ENCODE data around the gene RAPGEF2. TPM values are rescaled to one million over a fixed set of nuclear protein-coding genes. Genes with fewer than 3 reads are reported as not detected.

The RAPGEF2 gene
- total RNA-seq, 1 donor from 2014 or later = 38.9 TPM

DNA sequence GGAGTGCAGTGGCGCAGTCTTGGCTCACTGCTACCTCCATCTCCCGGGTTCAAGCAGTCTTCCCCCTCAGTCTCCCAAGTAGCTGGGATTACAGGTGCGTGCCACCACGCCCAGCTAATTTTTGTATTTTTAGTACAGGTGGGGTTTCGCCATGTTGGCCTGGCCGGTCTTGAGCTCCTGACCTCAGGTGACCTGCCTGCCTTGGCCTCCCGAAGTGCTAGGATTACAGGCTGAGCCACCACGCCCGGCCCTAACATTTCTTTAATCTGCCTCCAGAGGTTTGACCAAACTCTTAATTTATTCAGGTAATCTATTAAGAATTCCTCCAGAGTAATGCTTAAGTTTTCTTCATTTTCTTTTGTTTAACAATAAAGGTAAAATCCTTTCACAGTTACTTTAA, 171.0 kb downstream of the RAPGEF2 start:
- TF ChIP-seq, protein P1, sequence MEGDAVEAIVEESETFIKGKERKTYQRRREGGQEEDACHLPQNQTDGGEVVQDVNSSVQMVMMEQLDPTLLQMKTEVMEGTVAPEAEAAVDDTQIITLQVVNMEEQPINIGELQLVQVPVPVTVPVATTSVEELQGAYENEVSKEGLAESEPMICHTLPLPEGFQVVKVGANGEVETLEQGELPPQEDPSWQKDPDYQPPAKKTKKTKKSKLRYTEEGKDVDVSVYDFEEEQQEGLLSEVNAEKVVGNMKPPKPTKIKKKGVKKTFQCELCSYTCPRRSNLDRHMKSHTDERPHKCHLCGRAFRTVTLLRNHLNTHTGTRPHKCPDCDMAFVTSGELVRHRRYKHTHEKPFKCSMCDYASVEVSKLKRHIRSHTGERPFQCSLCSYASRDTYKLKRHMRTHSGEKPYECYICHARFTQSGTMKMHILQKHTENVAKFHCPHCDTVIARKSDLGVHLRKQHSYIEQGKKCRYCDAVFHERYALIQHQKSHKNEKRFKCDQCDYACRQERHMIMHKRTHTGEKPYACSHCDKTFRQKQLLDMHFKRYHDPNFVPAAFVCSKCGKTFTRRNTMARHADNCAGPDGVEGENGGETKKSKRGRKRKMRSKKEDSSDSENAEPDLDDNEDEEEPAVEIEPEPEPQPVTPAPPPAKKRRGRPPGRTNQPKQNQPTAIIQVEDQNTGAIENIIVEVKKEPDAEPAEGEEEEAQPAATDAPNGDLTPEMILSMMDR (conservative IDR thresholded peaks at IDR 0.05; ENCODE audit: low read depth, low read length) = no peak
- H3K4me3 ChIP-seq (ENCODE audit: low read depth, low read length) = no peak overlapping the region
- no peak for DNase-seq (ENCODE audit: low read depth)

DNA sequence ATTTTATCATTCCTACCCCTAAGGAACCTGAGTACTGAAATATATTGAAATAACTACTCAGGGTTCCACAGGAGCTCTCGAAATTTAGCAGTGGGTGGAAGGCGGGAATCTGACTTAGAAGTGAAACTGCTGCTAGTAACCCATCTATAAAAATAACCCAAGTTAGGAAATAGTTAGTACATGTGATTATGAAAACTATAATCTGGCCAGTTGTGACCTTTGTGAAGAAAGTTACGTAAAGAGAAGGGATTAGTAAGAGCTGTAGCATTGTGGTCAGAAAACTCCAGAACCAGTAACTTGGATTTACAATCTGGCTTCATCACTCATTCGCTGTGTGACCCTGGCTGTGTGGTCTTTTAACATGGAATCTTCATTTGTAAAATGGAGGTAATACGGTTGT, 175.5 kb downstream of the RAPGEF2 start:
- DNase-seq (ENCODE audit: low read depth) = no peak
- no peak overlapping the region for H3K4me3 ChIP-seq (ENCODE audit: low read depth, low read length)
- TF ChIP-seq, protein P1 (conservative IDR thresholded peaks at IDR 0.05; ENCODE audit: low read depth, low read length) = no peak

DNA sequence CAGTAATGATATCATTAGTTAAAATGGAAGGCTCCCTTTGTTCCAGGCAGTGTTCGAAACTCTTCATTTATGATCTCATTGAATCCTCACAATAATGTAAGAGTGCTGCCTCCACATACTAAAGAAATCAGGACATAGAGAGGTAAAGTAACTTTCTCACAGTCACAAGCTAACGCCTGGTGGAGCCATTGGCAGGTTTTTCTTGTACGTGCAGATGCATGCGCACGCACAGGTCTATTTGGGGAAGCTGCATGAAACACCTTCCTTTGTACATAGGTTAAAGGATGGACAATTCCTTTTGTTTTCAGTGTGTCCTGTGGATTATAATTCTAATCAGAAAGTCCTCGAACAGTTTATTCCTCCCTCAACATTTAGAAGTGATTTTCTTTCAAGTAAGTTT, 176.2 kb downstream of the RAPGEF2 start:
- TF ChIP-seq, protein P1 (conservative IDR thresholded peaks at IDR 0.05; ENCODE audit: low read depth, low read length) = no peak
- no peak overlapping the region for H3K4me3 ChIP-seq (ENCODE audit: low read depth, low read length)
- no peak for DNase-seq (ENCODE audit: low read depth)

DNA sequence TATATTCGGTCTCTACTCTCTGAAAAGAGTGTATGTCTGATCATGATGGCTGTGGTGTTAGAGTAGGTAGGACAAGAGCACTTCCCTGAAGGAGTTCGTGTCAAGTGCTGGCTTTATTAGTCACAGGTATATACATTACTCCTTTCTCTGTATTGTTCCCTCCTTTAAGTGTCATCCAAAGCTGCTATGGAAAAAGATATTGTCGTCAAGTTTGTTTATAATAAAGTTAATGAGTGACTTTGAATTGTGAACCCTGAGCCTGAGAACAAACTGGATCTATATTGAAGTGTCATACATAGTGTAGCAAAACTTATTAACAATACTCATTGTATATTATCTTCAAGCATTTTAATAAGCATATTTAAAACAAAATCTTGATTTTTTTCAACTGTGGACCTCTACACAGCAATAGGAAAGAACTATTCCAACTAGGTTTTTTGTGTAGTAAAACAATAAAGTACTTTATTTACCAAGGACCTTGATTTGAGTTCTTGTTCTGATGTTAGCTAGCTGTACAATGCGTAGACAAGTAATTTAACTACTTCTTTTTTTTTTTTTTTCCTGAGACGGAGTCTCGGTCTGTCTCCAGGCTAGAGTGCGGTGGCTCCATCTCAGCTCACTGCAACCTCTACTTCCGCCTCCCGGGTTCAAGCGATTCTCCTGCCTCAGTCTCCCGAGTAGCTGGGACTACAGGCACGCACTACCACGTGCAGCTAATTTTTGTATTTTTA, 177.7 kb downstream of the RAPGEF2 start:
- TF ChIP-seq, protein P1 (conservative IDR thresholded peaks at IDR 0.05; ENCODE audit: low read depth, low read length) = no peak
- DNase-seq (ENCODE audit: low read depth) = no peak
- no peak overlapping the region for H3K4me3 ChIP-seq (ENCODE audit: low read depth, low read length)

DNA sequence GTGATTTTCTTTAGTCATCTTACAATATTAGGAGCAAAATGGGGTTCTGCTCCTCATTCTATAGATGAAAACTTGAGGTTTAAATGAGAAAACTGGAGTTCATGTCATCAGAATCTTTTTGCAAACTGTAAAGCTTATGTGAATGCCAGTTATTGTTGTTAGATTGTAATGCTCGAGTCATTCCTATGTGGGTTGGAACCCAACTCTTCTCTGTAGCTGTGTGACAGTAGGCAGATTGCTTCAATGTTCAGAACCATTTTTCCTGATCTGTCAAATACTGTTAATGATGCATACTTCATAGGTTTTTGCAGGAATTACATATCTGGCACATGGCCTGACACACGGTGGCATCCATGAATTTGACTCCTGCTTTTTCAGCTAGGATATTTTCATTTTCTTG, 178.9 kb downstream of the RAPGEF2 start:
- TF ChIP-seq, protein P1 (conservative IDR thresholded peaks at IDR 0.05; ENCODE audit: low read depth, low read length) = no peak
- DNase-seq (ENCODE audit: low read depth) = no peak

DNA sequence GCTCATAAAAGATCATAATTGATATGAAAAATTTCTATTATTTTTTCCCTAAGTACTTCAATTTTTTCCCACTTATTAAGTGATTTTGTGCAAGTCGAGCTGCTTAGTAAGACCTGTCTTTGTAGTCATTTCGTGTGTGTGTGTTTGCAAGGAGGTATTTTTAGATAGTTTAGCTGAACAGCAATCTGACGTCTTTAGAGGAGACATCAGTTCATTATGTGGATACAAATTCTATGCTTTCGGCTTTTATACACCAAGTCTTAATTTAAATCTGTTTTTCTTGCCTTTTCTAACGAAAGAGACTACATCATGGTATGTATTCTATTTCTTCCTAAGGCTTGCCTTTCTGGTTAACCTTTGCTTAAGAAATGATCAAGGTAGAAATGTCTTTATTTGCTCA, 179.4 kb downstream of the RAPGEF2 start:
- no peak overlapping the region for H3K4me3 ChIP-seq (ENCODE audit: low read depth, low read length)
- no peak for DNase-seq (ENCODE audit: low read depth)
- TF ChIP-seq, protein P1 (conservative IDR thresholded peaks at IDR 0.05; ENCODE audit: low read depth, low read length) = no peak

More for the DNA sequence above, 178.9 kb downstream of the RAPGEF2 start:
- H3K4me3 ChIP-seq (ENCODE audit: low read depth, low read length) = no peak overlapping the region

DNA sequence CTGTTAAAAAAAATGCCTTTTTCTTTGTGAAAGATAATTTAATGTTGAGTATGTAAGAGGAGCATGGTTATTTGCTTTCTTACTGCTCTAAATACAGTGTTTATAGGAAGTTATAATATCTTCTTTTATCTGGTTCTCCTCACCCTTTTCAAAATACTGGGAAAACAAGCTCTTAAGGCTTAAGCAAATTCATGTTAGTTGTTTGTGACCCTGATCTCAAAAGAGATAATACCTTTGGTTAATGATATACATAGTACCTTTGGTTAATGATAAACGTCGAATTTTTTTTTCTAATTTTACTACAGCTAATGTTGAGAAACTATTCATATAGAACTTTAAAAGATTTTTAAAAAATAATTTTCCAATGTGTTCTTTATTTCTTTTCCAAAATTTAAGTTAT, 180.1 kb downstream of the RAPGEF2 start:
- TF ChIP-seq, protein P1 (conservative IDR thresholded peaks at IDR 0.05; ENCODE audit: low read depth, low read length) = no peak
- no peak for DNase-seq (ENCODE audit: low read depth)
- no peak overlapping the region for H3K4me3 ChIP-seq (ENCODE audit: low read depth, low read length)

Measured in epithelial cell of proximal tubule (primary cell).